Muscle layer of duodenum (tissue), 2 donors: ENCODE results near the gene STOM.

Experiments used
- H3K27ac ChIP-seq: one replicate; pipeline ENCODE4 v1.7.0; 2013; ENCODE audit warnings: mild to moderate bottlenecking, low read length
- H3K27me3 ChIP-seq: one replicate; pipeline ENCODE4 v1.7.0; 2013; ENCODE audit warnings: low read depth, mild to moderate bottlenecking, control low read depth, low read length
- H3K36me3 ChIP-seq, 2 donors: one replicate each; pipeline ENCODE4 v1.7.0; 2013; ENCODE audit warnings: low read length in 2 of 2, control low read depth in 1 of 2, mild to moderate bottlenecking in 1 of 2; ENCODE audit not compliant: insufficient read depth in 2 of 2, control insufficient read depth in 1 of 2
- H3K4me1 ChIP-seq, 2 donors: one replicate each; pipeline ENCODE4 v1.7.0; 2013; ENCODE audit warnings: low read length in 2 of 2, mild to moderate bottlenecking in 2 of 2, control low read depth in 1 of 2, moderate library complexity in 1 of 2; ENCODE audit not compliant: insufficient read depth in 2 of 2, control insufficient read depth in 1 of 2
- H3K4me3 ChIP-seq, 2 donors: one replicate each; pipeline ENCODE4 v1.7.0; 2013; ENCODE audit warnings: low read length in 2 of 2, low read depth in 1 of 2, mild to moderate bottlenecking in 1 of 2
- H3K9me3 ChIP-seq, 2 donors: one replicate each; pipeline ENCODE4 v1.7.0; 2013; ENCODE audit warnings: low read length in 2 of 2, control low read depth in 1 of 2, mild to moderate bottlenecking in 1 of 2; ENCODE audit not compliant: control insufficient read depth in 1 of 2
- donor health status: healthy.

Gene STOM

GRCh38 chr9:121317737-121318630 lies 52.1 kb downstream of the STOM start:
- peaks cover 14 to 55% of the 10 kb centered on the region in 2 donors for H3K4me1 ChIP-seq
- no peaks in the 10 kb centered on the region for H3K9me3 ChIP-seq
- H3K4me3 ChIP-seq: no peak overlapping the region
- peak overlapping the region; percentile 47 for H3K27ac ChIP-seq
- H3K36me3 ChIP-seq: peaks cover 60 to 63% of the 10 kb centered on the region in 2 donors
- H3K27me3 ChIP-seq: no peaks in the 10 kb centered on the region

- peaks cover 65 to 70% of the 10 kb centered on the region in 2 donors for H3K36me3 ChIP-seq
- H3K9me3 ChIP-seq: no peaks in the 10 kb centered on the region
- H3K27ac ChIP-seq: no peak overlapping the region
- H3K4me1 ChIP-seq: peaks cover 8 to 49% of the 10 kb centered on the region in 2 donors
- H3K27me3 ChIP-seq: no peaks in the 10 kb centered on the region
- no peak overlapping the region for H3K4me3 ChIP-seq
Measured at GRCh38 chr9:121316852-121317373, 53.1 kb downstream of the STOM start.

DNA sequence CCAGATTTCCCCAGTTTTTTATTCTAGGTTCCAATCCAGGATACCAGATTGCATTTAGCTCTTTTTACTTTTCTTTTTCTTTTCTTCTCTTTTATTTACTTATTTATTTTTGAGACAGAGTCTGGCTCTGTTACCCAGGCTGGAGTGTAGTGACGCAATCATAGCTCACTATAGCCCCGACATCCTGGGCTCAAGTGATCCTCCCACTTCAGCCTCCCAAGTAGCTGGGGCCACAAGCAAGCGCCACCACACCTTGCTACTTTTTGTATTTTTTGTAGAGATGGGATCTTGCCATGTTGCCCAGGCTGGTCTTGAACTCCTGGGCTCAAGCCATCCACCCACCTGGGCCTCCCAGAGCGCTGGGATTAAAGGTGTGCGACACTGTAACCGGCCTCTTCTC lies 53.7 kb downstream of the STOM start:
- Histone ChIP-seq H3K27ac (no peak overlapping the region), H3K4me3 (no peak overlapping the region), H3K27me3 (no peaks in the 10 kb centered on the region), H3K36me3 (peaks cover 70 to 75% of the 10 kb centered on the region in 2 donors), H3K9me3 (no peaks in the 10 kb centered on the region), H3K4me1 (peaks cover 8 to 49% of the 10 kb centered on the region in 2 donors)

- H3K27ac ChIP-seq: no peak overlapping the region
- no peaks in the 10 kb centered on the region for H3K27me3 ChIP-seq
- H3K9me3 ChIP-seq: no peaks in the 10 kb centered on the region
- H3K36me3 ChIP-seq: peaks cover 69 to 85% of the 10 kb centered on the region in 2 donors
- H3K4me3 ChIP-seq: no peak overlapping the region
- H3K4me1 ChIP-seq: peaks cover 8 to 48% of the 10 kb centered on the region in 2 donors
Measured at GRCh38 chr9:121313458-121314152, 56.4 kb downstream of the STOM start.

- H3K4me1 ChIP-seq: peaks cover 4 to 35% of the 10 kb centered on the region in 2 donors
- H3K9me3 ChIP-seq: no peaks in the 10 kb centered on the region
- H3K27ac ChIP-seq: no peak overlapping the region
- no peaks in the 10 kb centered on the region for H3K27me3 ChIP-seq
- H3K36me3 ChIP-seq: peaks cover 63 to 85% of the 10 kb centered on the region in 2 donors
- H3K4me3 ChIP-seq: no peak overlapping the region
Measured at GRCh38 chr9:121312169-121312568, 57.9 kb downstream of the STOM start.

GRCh38 chr9:121310571-121310970 lies 59.5 kb downstream of the STOM start:
- H3K4me1 ChIP-seq: peaks cover 0 to 29% of the 10 kb centered on the region in 2 donors
- H3K36me3 ChIP-seq: peaks cover 58 to 77% of the 10 kb centered on the region in 2 donors
- no peak overlapping the region for H3K27ac ChIP-seq
- no peaks in the 10 kb centered on the region for H3K27me3 ChIP-seq
- no peaks in the 10 kb centered on the region for H3K9me3 ChIP-seq
- H3K4me3 ChIP-seq: no peak overlapping the region

- Histone ChIP-seq H3K4me1 (peaks cover 0 to 36% of the 10 kb centered on the region in 2 donors), H3K27me3 (no peaks in the 10 kb centered on the region), H3K36me3 (peaks cover 65 to 81% of the 10 kb centered on the region in 2 donors), H3K4me3 (no peak overlapping the region), H3K9me3 (no peaks in the 10 kb centered on the region), H3K27ac (no peak overlapping the region)
Measured at GRCh38 chr9:121309833-121310425, 60.1 kb downstream of the STOM start.

DNA sequence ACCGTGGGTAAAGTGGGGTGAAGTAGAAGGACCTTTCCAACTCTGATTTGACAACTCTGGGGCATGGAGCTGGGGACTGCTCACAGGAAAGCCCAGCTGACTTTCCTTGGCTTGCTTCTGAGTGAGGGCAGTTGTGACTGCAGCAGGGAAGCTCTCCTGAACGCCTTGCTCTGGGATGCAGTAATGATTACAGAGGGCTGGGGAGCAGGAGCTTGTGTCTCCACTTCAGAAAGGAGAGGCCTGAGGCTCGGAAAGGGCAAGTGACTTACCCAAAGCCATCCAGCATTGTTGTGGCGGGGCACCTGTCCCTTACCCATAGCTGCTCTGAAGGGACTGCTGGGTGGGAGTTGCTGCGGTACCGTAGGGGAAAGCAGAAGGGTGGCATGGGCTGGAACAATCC lies 60.9 kb downstream of the STOM start:
- H3K27ac ChIP-seq: no peak overlapping the region

DNA sequence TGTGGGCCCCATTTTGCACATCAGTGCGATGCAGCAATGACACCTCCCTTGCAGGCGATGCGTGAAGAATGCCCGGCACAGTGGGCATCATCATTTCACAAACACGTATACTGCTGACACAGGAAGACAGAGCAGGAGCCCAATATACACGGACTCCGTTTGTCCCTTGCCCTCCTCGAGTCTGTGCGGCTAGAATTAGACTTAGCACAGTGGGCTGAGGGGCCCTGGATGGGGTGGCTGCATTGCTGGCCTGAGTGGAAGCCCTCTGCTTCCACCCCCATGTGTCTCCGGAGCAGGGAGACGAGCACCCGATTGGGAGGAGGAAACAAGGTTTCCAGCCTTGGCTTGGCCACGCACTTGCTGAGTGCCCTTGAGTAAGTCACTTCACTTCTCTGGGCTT lies 61.3 kb downstream of the STOM start:
- Histone ChIP-seq H3K4me1 (peaks cover 7 to 44% of the 10 kb centered on the region in 2 donors), H3K4me3 (no peak overlapping the region), H3K27me3 (no peaks in the 10 kb centered on the region), H3K36me3 (peaks cover 68 to 87% of the 10 kb centered on the region in 2 donors), H3K9me3 (no peaks in the 10 kb centered on the region), H3K27ac (no peak overlapping the region)

More for the DNA sequence above, 60.9 kb downstream of the STOM start:
- Histone ChIP-seq H3K36me3 (peaks cover 68 to 87% of the 10 kb centered on the region in 2 donors), H3K4me3 (no peak overlapping the region), H3K4me1 (peaks cover 3 to 43% of the 10 kb centered on the region in 2 donors), H3K27me3 (no peaks in the 10 kb centered on the region), H3K9me3 (no peaks in the 10 kb centered on the region)

- Histone ChIP-seq H3K36me3 (peaks cover 68 to 87% of the 10 kb centered on the region in 2 donors), H3K27me3 (no peaks in the 10 kb centered on the region), H3K4me3 (no peak overlapping the region), H3K27ac (no peak overlapping the region), H3K4me1 (peaks cover 7 to 50% of the 10 kb centered on the region in 2 donors), H3K9me3 (no peaks in the 10 kb centered on the region)
Measured at GRCh38 chr9:121307976-121308375, 62.1 kb downstream of the STOM start.
